ENCODE measurements around the gene PEX1. TPM values are rescaled to one million over a fixed set of nuclear protein-coding genes. Genes with fewer than 3 reads are reported as not detected.

The PEX1 gene
- total and polyA plus RNA-seq, 2 donors (not counting 3 experiments of a cell fraction or from before 2014, with no cell fraction given), result 8.4 to 11.7 TPM

DNA sequence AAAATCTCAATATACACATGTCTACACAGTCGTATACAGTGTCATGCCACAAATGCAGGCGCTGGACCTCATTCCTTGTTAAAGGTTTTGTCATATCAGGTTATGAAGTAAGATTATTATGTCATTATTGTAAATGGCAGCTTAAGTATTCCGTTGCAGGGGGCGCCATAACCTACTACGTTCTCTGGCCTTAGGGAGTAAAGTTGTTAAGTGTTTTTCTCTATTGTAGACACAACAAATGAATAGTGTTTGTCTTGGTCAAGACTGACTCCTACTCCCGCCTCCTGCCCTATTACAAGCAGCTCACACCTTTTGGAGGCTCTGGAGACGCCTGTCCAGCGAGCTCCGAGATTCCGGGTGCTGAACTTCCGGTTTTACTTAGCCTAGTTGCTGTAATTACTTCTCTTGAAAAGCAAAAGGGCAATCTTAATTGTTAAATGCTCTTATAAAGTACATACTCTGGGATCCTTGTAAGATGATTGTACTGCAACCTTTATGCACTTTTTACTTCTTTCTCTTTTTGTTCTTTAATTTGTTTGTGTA is 80.0 kb downstream of the PEX1 start:
- peak; percentile 87 for FAIRE-seq
- H3K4me2 ChIP-seq (ENCODE audit: insufficient read depth, low read length), result peak overlapping the region; percentile 99
- peak overlapping the region; percentile 92 to 98 (median 95) for H3K4me3 ChIP-seq (replicated peaks in 1 of 3; ENCODE audit: insufficient read depth in 1 of 3, low read depth in 1 of 3, low read length in 3 of 3)
- peaks cover 0 to 9% of the 10 kb centered on the region in 2 experiments for H3K36me3 ChIP-seq (ENCODE audit: control insufficient read depth in 2 of 2, extremely low read depth in 1 of 2, insufficient read depth in 2 of 2, low read length in 2 of 2)
- intact Hi-C loops (cut with micrococcal nuclease) (loop anchor here (1.0 to 10.0 kb wide), 4 partner anchors 13 to 813 kb away; partner anchors contain the start of genes AKAP9, PEX1 and RBM48), dilution Hi-C loops (cut with MboI; ENCODE audit: extremely low pct_ligation_motif_present, low sequenced_read_pairs) (no loop called here)
- peak overlapping the region; percentile 95 for H2AFZ ChIP-seq (ENCODE audit: low read depth, low read length)
- TSS peak; percentile 37 for BruUV-seq (replicated peaks)
- peak; percentile 88 for DNase-seq (ENCODE audit: low read depth, low spot score)
- peaks cover 12% of the 10 kb centered on the region for H3K79me2 ChIP-seq (ENCODE audit: control insufficient read depth, insufficient read depth, low read length)
- no peaks in the 10 kb centered on the region for H3K9me3 ChIP-seq (replicated peaks; ENCODE audit: control insufficient read depth, insufficient read depth, low read length)
- H3K27me3 ChIP-seq (ENCODE audit: control insufficient read depth in 2 of 2, insufficient read depth in 2 of 2, low read length in 2 of 2), result no peaks in the 10 kb centered on the region
- no peaks in the 10 kb centered on the region for H4K20me1 ChIP-seq (replicated peaks; ENCODE audit: control insufficient read depth, extremely low read depth, insufficient read depth, low read length)
- H3K27ac ChIP-seq (ENCODE audit: insufficient read depth, low read depth, low read length), result peak overlapping the region; percentile 85
- peak overlapping the region; percentile 96 for H3K9ac ChIP-seq (replicated peaks; ENCODE audit: extremely low read depth, insufficient read depth, low read length)
- H3K4me1 ChIP-seq (ENCODE audit: control insufficient read depth, extremely low read depth, insufficient read depth, low read length), result peaks cover 10% of the 10 kb centered on the region
- ChIA-PET CTCF (interaction anchor here (1.0 to 3.9 kb wide), 20 partner anchors 11 to 1993 kb away, joined by 3 to 94 read pairs (median 8); partner anchors contain the start of genes ANKIB1, CYP51A1, KRIT1 and LRRD1), POLR2A (no interaction called here)
- TF ChIP-seq, protein P1, sequence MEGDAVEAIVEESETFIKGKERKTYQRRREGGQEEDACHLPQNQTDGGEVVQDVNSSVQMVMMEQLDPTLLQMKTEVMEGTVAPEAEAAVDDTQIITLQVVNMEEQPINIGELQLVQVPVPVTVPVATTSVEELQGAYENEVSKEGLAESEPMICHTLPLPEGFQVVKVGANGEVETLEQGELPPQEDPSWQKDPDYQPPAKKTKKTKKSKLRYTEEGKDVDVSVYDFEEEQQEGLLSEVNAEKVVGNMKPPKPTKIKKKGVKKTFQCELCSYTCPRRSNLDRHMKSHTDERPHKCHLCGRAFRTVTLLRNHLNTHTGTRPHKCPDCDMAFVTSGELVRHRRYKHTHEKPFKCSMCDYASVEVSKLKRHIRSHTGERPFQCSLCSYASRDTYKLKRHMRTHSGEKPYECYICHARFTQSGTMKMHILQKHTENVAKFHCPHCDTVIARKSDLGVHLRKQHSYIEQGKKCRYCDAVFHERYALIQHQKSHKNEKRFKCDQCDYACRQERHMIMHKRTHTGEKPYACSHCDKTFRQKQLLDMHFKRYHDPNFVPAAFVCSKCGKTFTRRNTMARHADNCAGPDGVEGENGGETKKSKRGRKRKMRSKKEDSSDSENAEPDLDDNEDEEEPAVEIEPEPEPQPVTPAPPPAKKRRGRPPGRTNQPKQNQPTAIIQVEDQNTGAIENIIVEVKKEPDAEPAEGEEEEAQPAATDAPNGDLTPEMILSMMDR (IDR thresholded peaks at IDR 0.05; ENCODE audit: extremely low read depth in 1 of 2, insufficient read depth in 1 of 2, low read depth in 1 of 2, low read length in 2 of 2), result peak in 1 of 2 donors; percentile 31
- no peak for TF ChIP-seq MYC (IDR thresholded peaks at IDR 0.05; ENCODE audit: low read depth, low read length)
- H3K9me1 ChIP-seq (replicated peaks; ENCODE audit: control insufficient read depth, extremely low read depth, insufficient read depth, low read length), result no peaks in the 10 kb centered on the region
